GM19438 (cell line): ENCODE results near the gene GPANK1.

Source experiments
- ATAC-seq: cut with Tn5 transposase; IDR thresholded peaks from one replicate; pipeline ENCODE4 v1.9.1; 2021; ENCODE audit warnings: low read depth; ENCODE audit not compliant: unreplicated experiment

Gene GPANK1

DNA sequence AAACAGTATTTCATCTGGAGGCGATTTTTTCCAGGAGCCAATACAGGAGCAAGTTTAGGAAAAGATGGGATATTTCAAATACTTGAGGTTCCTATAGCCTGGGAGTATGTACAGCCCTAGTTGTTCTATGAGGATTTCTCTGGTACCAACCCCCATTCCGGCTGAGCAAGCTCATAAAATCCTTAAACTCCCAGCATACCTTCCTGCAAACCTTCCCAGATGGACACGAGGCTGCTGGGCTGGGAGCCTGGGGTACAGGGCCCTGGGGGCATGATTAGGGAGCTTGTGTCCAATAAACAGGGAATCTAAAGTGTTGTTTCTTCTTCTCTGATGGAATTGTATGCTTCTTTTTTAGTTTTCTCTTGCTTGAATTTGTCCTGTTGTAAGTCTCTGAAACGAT is 42.8 kb downstream of the GPANK1 start:
- ATAC-seq, result no peak

DNA sequence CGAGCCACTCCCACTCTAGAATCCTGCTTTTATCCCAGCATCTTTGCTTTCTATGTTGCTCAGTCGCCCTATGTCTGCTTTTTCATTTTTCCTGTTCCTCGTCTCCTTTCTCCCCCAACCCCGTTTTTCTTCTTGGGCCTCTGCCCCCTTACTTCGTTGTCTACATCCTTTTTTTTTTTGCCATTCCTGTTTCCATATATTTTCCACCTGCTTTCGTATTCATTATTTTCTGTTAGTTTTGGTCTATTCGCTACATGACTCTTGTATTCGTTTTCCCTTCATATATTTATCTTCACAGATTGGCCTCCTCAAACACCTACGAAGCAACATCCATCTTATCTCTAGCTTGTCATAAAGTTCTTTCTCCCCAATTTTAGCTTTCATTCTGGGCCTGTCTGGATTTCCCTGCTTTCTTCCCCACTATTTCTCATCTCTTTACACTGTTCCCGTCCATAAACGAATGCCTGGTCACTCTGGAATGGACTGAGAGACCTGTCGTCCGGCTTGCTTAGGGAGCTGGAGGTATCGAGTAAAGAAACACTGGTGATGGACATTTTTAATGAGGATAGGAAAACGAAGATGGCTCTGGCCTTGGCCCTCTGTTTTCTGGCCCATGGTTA is 43.4 kb downstream of the GPANK1 start:
- no peak for ATAC-seq

DNA sequence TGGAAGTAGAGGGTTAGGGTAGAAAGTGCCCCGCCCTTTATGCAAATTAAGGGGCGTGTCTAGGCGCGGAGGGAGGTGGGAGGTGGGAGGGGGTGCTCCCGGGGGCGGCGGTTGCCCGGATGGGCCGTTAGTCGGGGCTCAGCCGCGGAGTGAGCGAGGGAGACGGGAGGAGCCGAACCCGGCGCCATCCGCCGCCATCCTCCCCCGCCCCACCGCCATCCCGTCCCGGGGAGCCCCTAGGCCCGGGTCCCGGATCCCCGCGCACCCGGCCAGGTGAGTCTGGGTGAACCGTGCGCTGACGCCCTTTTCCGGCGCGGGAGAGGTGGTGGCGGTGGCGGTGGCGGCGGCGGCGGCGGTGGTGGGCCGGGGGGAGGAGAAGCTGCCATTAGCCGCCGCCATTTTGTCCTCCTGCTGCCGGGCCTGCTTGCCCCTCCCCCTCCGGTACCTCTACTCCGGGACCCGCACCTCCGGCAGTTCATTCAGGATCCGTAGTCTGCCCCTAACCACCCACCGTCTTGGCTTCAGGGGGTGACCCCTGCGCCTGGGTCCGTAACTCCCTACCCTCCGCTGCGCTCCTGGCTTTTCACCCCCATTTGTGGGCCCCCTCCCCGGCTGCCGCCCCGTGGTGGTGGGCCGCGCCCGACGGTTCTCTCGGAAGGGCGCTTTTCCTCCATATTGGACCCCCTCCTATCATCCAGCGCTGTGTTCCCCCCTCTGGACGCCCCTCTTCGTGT is 44.0 kb downstream of the GPANK1 start, which contains the start of gene PRRC2A:
PRRC2A (plus strand) TSS at position 130 of the 734 bp plus-strand sequence. CDS start 2,075 bp downstream, outside the sequence.
- ATAC-seq, result peak; percentile 42

DNA sequence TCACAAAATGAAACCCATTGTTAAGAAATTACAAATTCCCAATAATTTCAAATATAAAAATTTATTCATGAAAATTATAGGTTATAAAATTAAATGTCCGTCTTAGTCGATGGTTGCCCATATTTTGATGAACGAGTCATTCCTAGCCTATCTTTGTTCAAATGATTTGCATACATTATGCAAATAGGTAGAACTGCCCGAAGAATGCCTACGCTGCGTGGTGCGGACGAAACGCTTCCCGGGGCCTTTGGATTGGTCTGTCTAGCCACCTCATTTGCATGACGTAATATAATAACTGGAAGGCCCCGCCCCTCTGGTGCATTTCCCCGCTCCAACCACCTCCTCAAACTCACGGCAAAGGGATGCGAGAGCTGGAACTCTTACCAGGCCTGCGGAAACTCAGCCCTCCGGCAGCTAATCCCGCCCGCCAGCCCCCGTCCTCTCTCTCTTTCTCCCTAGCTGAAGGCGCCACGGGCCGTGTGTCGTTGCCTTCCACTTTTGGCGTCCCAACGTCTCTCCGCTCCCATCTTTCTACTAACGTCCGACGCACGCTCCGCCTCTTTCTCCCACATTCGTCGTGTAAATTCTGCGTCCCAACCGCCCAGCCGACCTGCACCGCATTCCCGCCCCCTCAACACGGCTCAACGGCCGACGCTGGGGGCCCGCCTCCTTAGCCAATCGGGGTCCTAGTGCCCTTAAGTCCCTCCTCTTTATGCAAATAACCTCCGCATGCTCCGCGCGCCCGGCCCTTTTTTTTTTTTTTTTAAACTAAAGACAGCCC is 44.8 kb downstream of the GPANK1 start:
- peak; percentile 81 for ATAC-seq

DNA sequence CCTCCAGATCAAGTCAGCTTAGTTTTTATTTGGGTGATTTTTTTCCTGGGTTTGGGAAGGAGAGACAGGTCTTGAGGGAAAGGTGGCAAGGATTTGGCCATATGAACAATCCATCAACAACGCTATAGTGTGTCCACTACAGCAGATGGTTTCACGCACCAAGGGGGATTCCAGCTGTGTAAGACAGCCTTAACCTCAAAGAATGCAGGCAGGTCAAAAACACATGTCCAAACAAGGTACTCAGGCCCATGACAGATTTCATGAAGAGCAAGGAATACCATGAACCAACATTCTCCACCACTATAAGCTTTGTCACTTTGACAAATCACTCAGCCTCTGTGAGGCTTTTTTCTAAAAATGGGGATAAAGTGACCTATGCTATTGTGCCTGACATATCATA is 47.8 kb downstream of the GPANK1 start:
- ATAC-seq, result no peak

DNA sequence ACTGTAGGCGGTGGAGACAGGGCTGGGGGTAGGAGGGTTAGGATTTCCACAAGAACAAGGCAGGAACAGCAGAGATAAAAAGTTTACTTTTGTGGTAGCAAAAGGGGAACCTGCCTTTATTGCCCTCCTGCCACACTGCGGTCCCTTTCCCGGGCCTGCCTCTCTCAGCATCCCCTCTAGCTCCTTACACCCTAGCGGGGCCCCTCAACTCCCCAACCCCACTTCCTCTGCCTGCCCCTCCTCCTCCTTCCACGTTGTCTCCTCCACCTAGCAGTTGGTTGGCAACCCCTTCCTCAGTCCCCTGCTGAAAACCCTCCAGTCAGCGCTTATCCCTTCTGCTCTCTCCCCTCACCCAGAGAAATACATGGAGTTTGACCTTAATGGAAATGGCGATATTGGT is 49.0 kb downstream of the GPANK1 start:
- no peak for ATAC-seq

DNA sequence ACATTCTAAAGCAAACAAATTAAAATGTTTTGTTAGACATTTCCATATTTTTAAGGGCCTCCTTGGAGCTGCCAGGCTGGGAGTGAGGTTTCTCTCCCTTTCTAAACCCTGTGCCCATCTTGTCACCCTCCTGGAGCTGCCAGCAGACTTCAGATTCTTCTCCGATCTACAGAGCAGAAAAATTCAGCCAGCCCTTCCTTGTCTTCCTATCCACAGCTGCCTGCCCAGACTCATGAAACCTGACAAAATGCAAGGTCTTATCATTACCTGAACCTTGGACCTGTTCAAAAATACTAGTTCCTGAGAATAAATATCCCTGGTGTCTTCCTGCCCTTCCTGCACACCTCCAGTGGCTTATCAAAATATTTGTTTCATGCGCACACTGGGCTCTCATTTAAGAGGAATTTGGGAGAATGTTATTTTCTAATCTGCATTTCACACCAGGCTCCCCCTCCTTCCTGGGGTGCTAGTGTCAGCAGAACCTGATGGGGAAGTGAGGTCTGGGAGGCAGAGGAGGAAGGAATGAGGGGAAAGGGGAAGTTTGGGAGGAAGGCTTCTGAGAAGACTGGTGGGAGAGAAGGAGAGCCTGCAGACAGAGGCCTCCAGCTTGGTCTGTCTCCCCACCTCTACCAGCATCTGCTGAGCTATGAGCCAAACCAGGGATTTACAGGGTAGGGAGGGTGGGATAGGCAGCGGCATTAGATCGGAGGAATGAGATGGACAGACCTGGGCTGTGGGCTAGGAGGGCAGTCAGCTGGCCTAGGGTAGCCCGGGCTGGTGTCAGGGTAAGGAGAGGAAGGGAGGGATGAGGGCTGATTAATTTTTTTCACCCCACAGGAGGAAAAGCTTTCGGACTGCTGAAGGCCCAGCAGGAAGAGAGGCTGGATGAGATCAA is 49.9 kb downstream of the GPANK1 start, which contains the start of gene AIF1:
AIF1 (plus strand) TSS at position 551 of the 895 bp plus-strand sequence; CDS start at position 647, 96 bp downstream.
- ATAC-seq, result no peak

DNA sequence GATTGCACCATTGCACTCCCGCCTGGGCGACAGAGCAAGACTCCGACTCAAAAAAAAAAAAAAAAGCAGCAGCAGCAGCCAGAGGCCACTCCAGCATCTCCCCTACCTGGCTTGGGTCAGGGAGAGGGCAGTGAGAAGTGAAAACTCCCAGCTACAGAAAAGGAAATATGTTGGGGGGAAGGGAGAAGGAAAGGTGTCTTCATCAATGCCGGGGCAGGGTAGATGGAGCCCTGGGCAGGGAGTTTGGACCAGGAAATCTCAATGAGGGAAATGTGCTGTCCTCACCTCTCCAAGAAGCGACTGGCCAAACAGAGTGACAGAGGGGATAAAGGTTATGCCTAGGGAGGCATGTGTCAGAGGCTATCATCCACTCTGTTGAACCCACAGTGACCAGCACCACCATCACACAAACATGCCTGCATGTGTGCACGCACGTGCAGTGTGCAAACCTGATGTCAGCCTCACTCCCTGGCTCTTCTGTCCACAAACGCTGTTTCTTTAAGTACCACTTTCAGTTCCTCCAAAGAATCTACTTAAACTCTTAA is 50.6 kb downstream of the GPANK1 start:
- no peak for ATAC-seq
